NCI-H82 (cell line): Measurements from ENCODE around the gene TSC22D4.
"Not testable (repeated sequence)": the region's sequence is repeated elsewhere in the genome, so short reads cannot be mapped to it uniquely, and the experiment has no call there.

Source experiments
- DNase-seq: peaks from one replicate; lab custom pipeline; 2025; lab: John Stamatoyannopoulos, UW

TSC22D4 gene

GRCh38 chr7:100478958-100479660 is at the start of gene TSC22D4:
Gene TSC22D4 (minus strand): TSS chr7:100479214. CDS start chr7:100478038, 1,176 bp downstream.
- DNase-seq: peak; percentile 96

- not testable (repeated sequence) for DNase-seq
These were observed 49.3 kb upstream of the TSC22D4 start for GRCh38 chr7:100528108-100528866.

- not testable (repeated sequence) for DNase-seq
These were observed 44.2 kb upstream of the TSC22D4 start for GRCh38 chr7:100523192-100523591.

GRCh38 chr7:100521909-100522593 is 43.0 kb upstream of the TSC22D4 start:
- DNase-seq: not testable (repeated sequence)

GRCh38 chr7:100521076-100521475 is 42.1 kb upstream of the TSC22D4 start:
- no peak for DNase-seq

GRCh38 chr7:100520138-100520537 is 41.1 kb upstream of the TSC22D4 start:
- no peak for DNase-seq

- no peak for DNase-seq
These were observed 40.6 kb upstream of the TSC22D4 start for GRCh38 chr7:100519580-100519979.

GRCh38 chr7:100517305-100517704 is 38.3 kb upstream of the TSC22D4 start:
- no peak for DNase-seq

GRCh38 chr7:100516135-100516812 is 37.3 kb upstream of the TSC22D4 start:
- DNase-seq: peak; percentile 42

- DNase-seq: no peak
These were observed 36.1 kb upstream of the TSC22D4 start for GRCh38 chr7:100515072-100515532.

- DNase-seq: no peak
These were observed 34.3 kb upstream of the TSC22D4 start for GRCh38 chr7:100513212-100513810.

- DNase-seq: no peak
These were observed 31.6 kb upstream of the TSC22D4 start for GRCh38 chr7:100510437-100511239.

GRCh38 chr7:100509231-100509630 is 30.2 kb upstream of the TSC22D4 start:
- DNase-seq: peak; percentile 23

- no peak for DNase-seq
These were observed 27.4 kb upstream of the TSC22D4 start for GRCh38 chr7:100506356-100506923.

GRCh38 chr7:100504887-100505611 is 26.0 kb upstream of the TSC22D4 start:
- DNase-seq: no peak

- not testable (repeated sequence) for DNase-seq
These were observed 25.0 kb upstream of the TSC22D4 start for GRCh38 chr7:100504031-100504430.

GRCh38 chr7:100500743-100501142 is 21.7 kb upstream of the TSC22D4 start:
- not testable (repeated sequence) for DNase-seq

- DNase-seq: no peak
These were observed 17.5 kb upstream of the TSC22D4 start for GRCh38 chr7:100496509-100496908.

- peak; percentile 37 for DNase-seq
These were observed 14.7 kb upstream of the TSC22D4 start for GRCh38 chr7:100493476-100494264.
